ENCODE data around the gene FBXO4. TPM values are rescaled to one million over a fixed set of nuclear protein-coding genes. Genes with fewer than 3 reads are reported as not detected.

FBXO4 gene
- total RNA-seq, 4 donors from 2014 or later, result 8.7 to 16.4 (median 9.9) TPM

- TF ChIP-seq POLR2A (IDR thresholded peaks at IDR 0.05) (peak; percentile 75 to 94), EP300 (IDR thresholded peaks at IDR 0.05) (no peak), POLR2AphosphoS5 (IDR thresholded peaks at IDR 0.05) (peak; percentile 95 to 99 (median 98))
- Histone ChIP-seq H3K4me1 (peaks cover 25% of the 10 kb centered on the region), H3K36me3 (peaks cover 13% of the 10 kb centered on the region), H3K27me3 (no peaks in the 10 kb centered on the region), H3K4me3 (peak within 1 kb of the TSS; percentile 88), H3K9me3 (no peaks in the 10 kb centered on the region), H3K27ac (peak within 1 kb of the TSS; percentile 96)
- under 1% methylated on average over 50 of the region's 55 CpGs for WGBS
- peak; percentile 99 for DNase-seq (ENCODE audit: low spot score in 2 of 2)
These were observed 20.9 kb upstream of the FBXO4 start, which contains the start of gene RIMOC1 for GRCh38 chr5:41903892-41904799. TSS of gene RIMOC1 (plus strand) at chr5:41904344. CDS start at chr5:41904368, 24 bp downstream.

- no peak for TF ChIP-seq CTCF (IDR thresholded peaks at IDR 0.05)
- no peak for TF ChIP-seq EP300 (IDR thresholded peaks at IDR 0.05)
- TF ChIP-seq POLR2AphosphoS5 (IDR thresholded peaks at IDR 0.05), result no peak
- no peak for TF ChIP-seq POLR2A (IDR thresholded peaks at IDR 0.05)
- Histone ChIP-seq H3K9me3 (no peaks in the 10 kb centered on the region), H3K27me3 (no peaks in the 10 kb centered on the region), H3K4me1 (peaks cover 25% of the 10 kb centered on the region), H3K36me3 (peaks cover 33% of the 10 kb centered on the region), H3K4me3 (no peak overlapping the region), H3K27ac (no peak overlapping the region)
- no peak for DNase-seq (ENCODE audit: low spot score in 2 of 2)
- WGBS, result 79% methylated on average over 2 of the region's 2 CpGs
These were observed 18.9 kb upstream of the FBXO4 start for GRCh38 chr5:41906151-41906550.

- Histone ChIP-seq H3K36me3 (peaks cover 54% of the 10 kb centered on the region), H3K27ac (no peak overlapping the region), H3K9me3 (no peaks in the 10 kb centered on the region), H3K4me3 (no peak overlapping the region), H3K27me3 (no peaks in the 10 kb centered on the region), H3K4me1 (peaks cover 20% of the 10 kb centered on the region)
- 84% methylated on average over 4 of the region's 4 CpGs for WGBS
- no peak for TF ChIP-seq POLR2AphosphoS5 (IDR thresholded peaks at IDR 0.05)
- TF ChIP-seq EP300 (IDR thresholded peaks at IDR 0.05), result no peak
- TF ChIP-seq CTCF (IDR thresholded peaks at IDR 0.05), result no peak
- no peak for TF ChIP-seq POLR2A (IDR thresholded peaks at IDR 0.05)
- DNase-seq (ENCODE audit: low spot score in 2 of 2), result no peak
These were observed 16.6 kb upstream of the FBXO4 start for GRCh38 chr5:41908374-41909079.

- Histone ChIP-seq H3K36me3 (peaks cover 54% of the 10 kb centered on the region), H3K27me3 (no peaks in the 10 kb centered on the region), H3K4me1 (no peaks in the 10 kb centered on the region), H3K27ac (no peak overlapping the region), H3K9me3 (no peaks in the 10 kb centered on the region), H3K4me3 (no peak overlapping the region)
- no peak for DNase-seq (ENCODE audit: low spot score in 2 of 2)
- WGBS, result 97% methylated on average over 2 of the region's 2 CpGs
- TF ChIP-seq EP300 (IDR thresholded peaks at IDR 0.05), result no peak
These were observed 7.0 kb upstream of the FBXO4 start for GRCh38 chr5:41918105-41918504.

GRCh38 chr5:41921166-41921565 lies 3.9 kb upstream of the FBXO4 start:
- WGBS, result 94% methylated on average over 1 of the region's 1 CpG

More at GRCh38 chr5:41921166-41921565, 3.9 kb upstream of the FBXO4 start:
- Histone ChIP-seq H3K4me3 (no peak overlapping the region), H3K27me3 (no peaks in the 10 kb centered on the region), H3K36me3 (peaks cover 33% of the 10 kb centered on the region), H3K27ac (no peak overlapping the region), H3K4me1 (peaks cover 11% of the 10 kb centered on the region), H3K9me3 (no peaks in the 10 kb centered on the region)
- DNase-seq (ENCODE audit: low spot score in 2 of 2), result no peak
- TF ChIP-seq CTCF (IDR thresholded peaks at IDR 0.05) (no peak), POLR2A (IDR thresholded peaks at IDR 0.05) (no peak), POLR2AphosphoS5 (IDR thresholded peaks at IDR 0.05) (no peak), EP300 (IDR thresholded peaks at IDR 0.05) (no peak)

Data from suprapubic skin (tissue), 4 donors.